HepG2 (cell line): ENCODE data around the gene SALL2. TPM values are rescaled to one million over a fixed set of nuclear protein-coding genes. Genes with fewer than 3 reads are reported as not detected.

Source experiments
- HNF4G ChIP-seq, 2 experiments: sonication (generic) in 1 of 2; formaldehyde crosslinking in 1 of 2; IDR thresholded peaks; 2 replicates each; pipeline versions ENCODE4 v1.4.0 to v1.6.1; 2011 to 2020; ENCODE audit warnings: borderline replicate concordance in 2 of 2, low read depth in 2 of 2, mild to moderate bottlenecking in 2 of 2, low read length in 1 of 2, missing genetic modification reagents in 1 of 2, moderate library complexity in 1 of 2
- TGIF2 ChIP-seq: IDR thresholded peaks from 2 replicates; pipeline ENCODE4 v1.6.1; 2016; ENCODE audit warnings: control low read depth, missing compliant biosample characterization
- ZNF337 ChIP-seq: sonication (generic); formaldehyde crosslinking; IDR thresholded peaks from 2 replicates; pipeline ENCODE4 v1.5.1; 2020; ENCODE audit warnings: missing genetic modification reagents, low read depth, mild to moderate bottlenecking, borderline replicate concordance
- ZNF460 ChIP-seq: sonication (generic); formaldehyde crosslinking; IDR thresholded peaks from 2 replicates; pipeline ENCODE4 v1.5.1; 2020; ENCODE audit warnings: missing genetic modification reagents, mild to moderate bottlenecking, borderline replicate concordance
- ZNF572 ChIP-seq: sonication (generic); formaldehyde crosslinking; IDR thresholded peaks from 2 replicates; pipeline ENCODE4 v1.5.1; 2020; ENCODE audit warnings: mild to moderate bottlenecking, missing genetic modification reagents
- ZNF737 ChIP-seq: sonication (generic); formaldehyde crosslinking; IDR thresholded peaks from 2 replicates; pipeline ENCODE4 v1.5.0; 2020; ENCODE audit warnings: missing genetic modification reagents, mild to moderate bottlenecking, borderline replicate concordance
- ZNF761 ChIP-seq: sonication (generic); formaldehyde crosslinking; conservative IDR thresholded peaks from 2 replicates; pipeline ENCODE4 v1.4.0; 2020; ENCODE audit warnings: mild to moderate bottlenecking, missing genetic modification reagents
- polyA plus RNA-seq, 8 experiments: library from polyadenylated mRNA; depleted of rRNA in 3 of 8; stranded (reverse) in 7 of 8; unstranded in 1 of 8; fragments of >200 nt; fragmentation: Illumina TruSeq in 4 of 8; extraction: Trizol in 4 of 8; gene quantifications; 2 replicates each; pipeline versions ENCODE4 v1.2.1 to v1.2.3, GENCODE V29; 2011 to 2016; ENCODE audit warnings: low read depth in 4 of 8, missing spikeins in 1 of 8, mixed read lengths in 1 of 8; ENCODE audit not compliant: insufficient read depth in 1 of 8
- total RNA-seq, 5 experiments: library from RNA; depleted of rRNA; stranded (reverse); fragments of >200 nt; fragmentation: Illumina TruSeq; extraction: Trizol; gene quantifications; 2 replicates each; pipeline ENCODE4 v1.2.3, GENCODE V29; 2016; ENCODE audit warnings: low read depth in 1 of 5
- TF ChIP-seq, protein P1 (sequence below): sonication (generic); formaldehyde crosslinking; IDR thresholded peaks from 2 replicates; pipeline ENCODE4 v1.4.0; 2020; ENCODE audit warnings: missing genetic modification reagents
- TF ChIP-seq, protein P2 (sequence below): IDR thresholded peaks from 2 replicates; pipeline ENCODE4 v1.6.1; 2016; ENCODE audit warnings: missing genetic modification reagents, missing compliant biosample characterization
- TF ChIP-seq, protein P3 (sequence below), 2 experiments: sonication (generic) in 1 of 2; formaldehyde crosslinking in 1 of 2; IDR thresholded peaks; 2 replicates each; pipeline versions ENCODE4 v1.4.0 to v1.6.1; 2016 to 2020; ENCODE audit warnings: borderline replicate concordance in 1 of 2, low read depth in 1 of 2, mild to moderate bottlenecking in 1 of 2, missing genetic modification reagents in 1 of 2
- TF ChIP-seq, protein P4 (sequence below): sonication (generic); formaldehyde crosslinking; conservative IDR thresholded peaks from 2 replicates; pipeline ENCODE4 v1.4.0; 2020; ENCODE audit warnings: mild to moderate bottlenecking, missing genetic modification reagents, moderate library complexity
- TF ChIP-seq, protein P5 (sequence below): sonication (generic); formaldehyde crosslinking; IDR thresholded peaks from 2 replicates; pipeline ENCODE4 v1.4.0; 2020; ENCODE audit warnings: missing genetic modification reagents

Gene SALL2
- total and polyA plus RNA-seq, 2 of the 13 experiments (the other 11 are each of a cell fraction or from before 2014, with no cell fraction given) = 4.9 to 5.8 TPM

DNA sequence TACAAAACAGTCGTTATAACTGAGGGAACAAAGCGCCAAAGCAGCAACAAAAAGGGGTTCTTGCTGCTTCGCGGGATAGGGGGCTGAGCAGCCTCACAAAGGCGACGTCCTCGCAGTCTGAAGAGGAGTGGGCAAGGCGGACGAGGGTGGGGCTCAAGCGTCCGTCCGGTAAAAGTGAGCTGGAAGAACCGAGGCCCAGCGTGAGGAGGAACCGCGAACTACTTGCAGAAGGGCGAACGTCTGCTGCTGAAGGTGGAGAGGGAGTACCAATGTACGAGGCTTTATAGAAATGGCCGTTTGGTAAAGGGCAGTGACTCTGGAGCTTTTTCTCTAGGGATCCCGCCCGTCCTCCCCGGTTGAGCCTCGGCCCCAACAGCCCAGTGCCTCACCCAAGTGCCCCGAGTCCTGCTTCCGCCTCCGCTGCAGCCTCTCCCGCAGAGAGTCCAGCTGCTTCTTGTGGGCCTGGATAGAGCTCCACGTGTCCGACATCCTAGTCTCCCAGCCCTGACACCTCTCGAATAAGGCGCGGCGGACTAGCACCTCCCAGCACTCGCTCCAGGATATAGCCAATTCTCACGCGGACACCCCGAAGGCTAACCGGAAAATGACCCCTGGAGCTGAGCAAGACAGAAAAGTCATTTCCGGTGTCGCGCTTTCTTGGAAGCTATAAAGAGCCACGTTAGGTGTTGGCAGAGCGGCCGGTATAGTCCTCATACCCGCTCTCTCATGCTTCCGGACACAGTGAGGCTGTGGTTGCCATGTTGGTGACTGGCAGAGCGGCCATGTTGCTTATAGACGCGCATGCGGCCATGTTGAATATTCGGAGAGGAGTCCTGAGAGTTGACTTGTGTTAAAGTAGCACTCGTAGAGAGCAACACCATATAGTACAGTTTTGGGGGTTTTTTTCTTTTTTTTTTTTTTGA, 15.2 kb downstream of the SALL2 start, which contains the start of gene METTL3 (continued):
- TF ChIP-seq, protein P1, sequence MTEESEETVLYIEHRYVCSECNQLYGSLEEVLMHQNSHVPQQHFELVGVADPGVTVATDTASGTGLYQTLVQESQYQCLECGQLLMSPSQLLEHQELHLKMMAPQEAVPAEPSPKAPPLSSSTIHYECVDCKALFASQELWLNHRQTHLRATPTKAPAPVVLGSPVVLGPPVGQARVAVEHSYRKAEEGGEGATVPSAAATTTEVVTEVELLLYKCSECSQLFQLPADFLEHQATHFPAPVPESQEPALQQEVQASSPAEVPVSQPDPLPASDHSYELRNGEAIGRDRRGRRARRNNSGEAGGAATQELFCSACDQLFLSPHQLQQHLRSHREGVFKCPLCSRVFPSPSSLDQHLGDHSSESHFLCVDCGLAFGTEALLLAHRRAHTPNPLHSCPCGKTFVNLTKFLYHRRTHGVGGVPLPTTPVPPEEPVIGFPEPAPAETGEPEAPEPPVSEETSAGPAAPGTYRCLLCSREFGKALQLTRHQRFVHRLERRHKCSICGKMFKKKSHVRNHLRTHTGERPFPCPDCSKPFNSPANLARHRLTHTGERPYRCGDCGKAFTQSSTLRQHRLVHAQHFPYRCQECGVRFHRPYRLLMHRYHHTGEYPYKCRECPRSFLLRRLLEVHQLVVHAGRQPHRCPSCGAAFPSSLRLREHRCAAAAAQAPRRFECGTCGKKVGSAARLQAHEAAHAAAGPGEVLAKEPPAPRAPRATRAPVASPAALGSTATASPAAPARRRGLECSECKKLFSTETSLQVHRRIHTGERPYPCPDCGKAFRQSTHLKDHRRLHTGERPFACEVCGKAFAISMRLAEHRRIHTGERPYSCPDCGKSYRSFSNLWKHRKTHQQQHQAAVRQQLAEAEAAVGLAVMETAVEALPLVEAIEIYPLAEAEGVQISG (CRISPR knock-in tag) = peak; percentile 98
- TF ChIP-seq ZNF572 (CRISPR knock-in tag) (peak; percentile 61; the same call in 1 of the 2 replicates), HNF4G (IDR thresholded peaks at IDR 0.05; ENCODE audit: borderline replicate concordance, low read depth, low read length) (no peak), HNF4G (CRISPR knock-in tag; IDR thresholded peaks at IDR 0.05; ENCODE audit: borderline replicate concordance, low read depth) (0 out of 2 replicates have a peak, but pooled peaks have one; percentile 38), ZNF460 (CRISPR knock-in tag) (no peak), TGIF2 (CRISPR knock-in tag) (peak; percentile 96), ZNF337 (no peak), ZNF737 (CRISPR knock-in tag) (peak; percentile 95; the same call in 1 of the 2 replicates), ZNF761 (CRISPR knock-in tag) (no peak)
- TF ChIP-seq, protein P2, sequence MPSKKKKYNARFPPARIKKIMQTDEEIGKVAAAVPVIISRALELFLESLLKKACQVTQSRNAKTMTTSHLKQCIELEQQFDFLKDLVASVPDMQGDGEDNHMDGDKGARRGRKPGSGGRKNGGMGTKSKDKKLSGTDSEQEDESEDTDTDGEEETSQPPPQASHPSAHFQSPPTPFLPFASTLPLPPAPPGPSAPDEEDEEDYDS (CRISPR knock-in tag) = peak; percentile 97
- TF ChIP-seq, protein P3, sequence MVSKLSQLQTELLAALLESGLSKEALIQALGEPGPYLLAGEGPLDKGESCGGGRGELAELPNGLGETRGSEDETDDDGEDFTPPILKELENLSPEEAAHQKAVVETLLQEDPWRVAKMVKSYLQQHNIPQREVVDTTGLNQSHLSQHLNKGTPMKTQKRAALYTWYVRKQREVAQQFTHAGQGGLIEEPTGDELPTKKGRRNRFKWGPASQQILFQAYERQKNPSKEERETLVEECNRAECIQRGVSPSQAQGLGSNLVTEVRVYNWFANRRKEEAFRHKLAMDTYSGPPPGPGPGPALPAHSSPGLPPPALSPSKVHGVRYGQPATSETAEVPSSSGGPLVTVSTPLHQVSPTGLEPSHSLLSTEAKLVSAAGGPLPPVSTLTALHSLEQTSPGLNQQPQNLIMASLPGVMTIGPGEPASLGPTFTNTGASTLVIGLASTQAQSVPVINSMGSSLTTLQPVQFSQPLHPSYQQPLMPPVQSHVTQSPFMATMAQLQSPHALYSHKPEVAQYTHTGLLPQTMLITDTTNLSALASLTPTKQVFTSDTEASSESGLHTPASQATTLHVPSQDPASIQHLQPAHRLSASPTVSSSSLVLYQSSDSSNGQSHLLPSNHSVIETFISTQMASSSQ (IDR thresholded peaks at IDR 0.05; ENCODE audit: low read depth) = no peak; the same call in 1 of the 2 replicates
- TF ChIP-seq, protein P3 (CRISPR knock-in tag; IDR thresholded peaks at IDR 0.05; ENCODE audit: borderline replicate concordance) = peak; percentile 52; the same call in 1 of the 2 replicates
- TF ChIP-seq, protein P4, sequence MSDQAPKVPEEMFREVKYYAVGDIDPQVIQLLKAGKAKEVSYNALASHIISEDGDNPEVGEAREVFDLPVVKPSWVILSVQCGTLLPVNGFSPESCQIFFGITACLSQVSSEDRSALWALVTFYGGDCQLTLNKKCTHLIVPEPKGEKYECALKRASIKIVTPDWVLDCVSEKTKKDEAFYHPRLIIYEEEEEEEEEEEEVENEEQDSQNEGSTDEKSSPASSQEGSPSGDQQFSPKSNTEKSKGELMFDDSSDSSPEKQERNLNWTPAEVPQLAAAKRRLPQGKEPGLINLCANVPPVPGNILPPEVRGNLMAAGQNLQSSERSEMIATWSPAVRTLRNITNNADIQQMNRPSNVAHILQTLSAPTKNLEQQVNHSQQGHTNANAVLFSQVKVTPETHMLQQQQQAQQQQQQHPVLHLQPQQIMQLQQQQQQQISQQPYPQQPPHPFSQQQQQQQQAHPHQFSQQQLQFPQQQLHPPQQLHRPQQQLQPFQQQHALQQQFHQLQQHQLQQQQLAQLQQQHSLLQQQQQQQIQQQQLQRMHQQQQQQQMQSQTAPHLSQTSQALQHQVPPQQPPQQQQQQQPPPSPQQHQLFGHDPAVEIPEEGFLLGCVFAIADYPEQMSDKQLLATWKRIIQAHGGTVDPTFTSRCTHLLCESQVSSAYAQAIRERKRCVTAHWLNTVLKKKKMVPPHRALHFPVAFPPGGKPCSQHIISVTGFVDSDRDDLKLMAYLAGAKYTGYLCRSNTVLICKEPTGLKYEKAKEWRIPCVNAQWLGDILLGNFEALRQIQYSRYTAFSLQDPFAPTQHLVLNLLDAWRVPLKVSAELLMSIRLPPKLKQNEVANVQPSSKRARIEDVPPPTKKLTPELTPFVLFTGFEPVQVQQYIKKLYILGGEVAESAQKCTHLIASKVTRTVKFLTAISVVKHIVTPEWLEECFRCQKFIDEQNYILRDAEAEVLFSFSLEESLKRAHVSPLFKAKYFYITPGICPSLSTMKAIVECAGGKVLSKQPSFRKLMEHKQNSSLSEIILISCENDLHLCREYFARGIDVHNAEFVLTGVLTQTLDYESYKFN (CRISPR knock-in tag) = peak; percentile 42; the same call in 1 of the 2 replicates
- TF ChIP-seq, protein P5, sequence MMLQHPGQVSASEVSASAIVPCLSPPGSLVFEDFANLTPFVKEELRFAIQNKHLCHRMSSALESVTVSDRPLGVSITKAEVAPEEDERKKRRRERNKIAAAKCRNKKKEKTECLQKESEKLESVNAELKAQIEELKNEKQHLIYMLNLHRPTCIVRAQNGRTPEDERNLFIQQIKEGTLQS (CRISPR knock-in tag) = no peak; the same call in 1 of the 2 replicates
